ENCODE data around the gene GPS2.
"Not testable (repeated sequence)": the region's sequence is repeated elsewhere in the genome, so short reads cannot be mapped to it uniquely, and the experiment has no call there.

The GPS2 gene

GRCh38 chr17:7336240-7337175, 21.3 kb upstream of the GPS2 start, which contains the start of gene ACAP1:
Gene ACAP1 (plus strand): TSS chr17:7336529. CDS start chr17:7336735, 206 bp downstream.
- DNase-seq = no peak

- not testable (repeated sequence) for DNase-seq
Measured at GRCh38 chr17:7335765-7336164, 20.6 kb upstream of the GPS2 start.

GRCh38 chr17:7334938-7335538, 19.9 kb upstream of the GPS2 start:
- no peak for DNase-seq

GRCh38 chr17:7332600-7333069, 17.5 kb upstream of the GPS2 start:
- DNase-seq = not testable (repeated sequence)

- DNase-seq = no peak
Measured at GRCh38 chr17:7332111-7332510, 17.0 kb upstream of the GPS2 start.

- DNase-seq = no peak
Measured at GRCh38 chr17:7330638-7331015, 15.5 kb upstream of the GPS2 start.

GRCh38 chr17:7329997-7330637, 15.0 kb upstream of the GPS2 start:
- peak; percentile 82 for DNase-seq

GRCh38 chr17:7329374-7329996, 14.3 kb upstream of the GPS2 start:
- peak; percentile 98 for DNase-seq

- DNase-seq = no peak
Measured at GRCh38 chr17:7328840-7329373, 13.7 kb upstream of the GPS2 start, which contains the start of gene NEURL4. Gene NEURL4 (minus strand): TSS chr17:7329335. CDS start chr17:7329312, 23 bp downstream.

- DNase-seq = no peak
Measured at GRCh38 chr17:7328009-7328408, 12.8 kb upstream of the GPS2 start.

GRCh38 chr17:7327501-7327900, 12.3 kb upstream of the GPS2 start:
- DNase-seq = no peak

GRCh38 chr17:7327056-7327455, 11.9 kb upstream of the GPS2 start:
- no peak for DNase-seq

- no peak for DNase-seq
Measured at GRCh38 chr17:7326186-7326585, 11.0 kb upstream of the GPS2 start.

GRCh38 chr17:7325031-7325528, 9.9 kb upstream of the GPS2 start:
- DNase-seq = no peak

GRCh38 chr17:7324438-7324779, 9.2 kb upstream of the GPS2 start:
- no peak for DNase-seq

- DNase-seq = peak; percentile 53
Measured at GRCh38 chr17:7323731-7324437, 8.7 kb upstream of the GPS2 start.

GRCh38 chr17:7322520-7323194, 7.5 kb upstream of the GPS2 start:
- DNase-seq = no peak

GRCh38 chr17:7321466-7321865, 6.3 kb upstream of the GPS2 start:
- no peak for DNase-seq

- DNase-seq = no peak
Measured at GRCh38 chr17:7318121-7318860, 3.1 kb upstream of the GPS2 start.

GRCh38 chr17:7317161-7317803, 2.1 kb upstream of the GPS2 start:
- no peak for DNase-seq
